Right lobe of liver (tissue), 6 donors: ENCODE results near the gene EXOC4. TPM values are rescaled to one million over a fixed set of nuclear protein-coding genes. Genes with fewer than 3 reads are reported as not detected.
A peak's percentile ranks its signal among the peaks of the same experiment; 100 is the strongest.

ENCODE experiments used
- ATAC-seq, 4 donors: fragments of 200-7000 bp; cut with Tn5 transposase; one replicate each; pipeline ENCODE4 v1.9.1; 2020; ENCODE audit warnings: mild to moderate bottlenecking in 4 of 4, moderate library complexity in 4 of 4
- DNase-seq, 3 donors: peaks; one replicate each; pipeline ENCODE4 v3.0.0-alpha.2; 2020
- H3K27ac ChIP-seq, 3 donors: fragments of 200-600 bp; one replicate each; pipeline ENCODE4 v1.8.0; 2022
- H3K27me3 ChIP-seq, 2 donors: fragments of 200-600 bp; one replicate each; pipeline ENCODE4 v1.8.0; 2022
- H3K36me3 ChIP-seq, 4 donors: fragments of 200-600 bp; sonication (generic) in 1 of 4; one replicate each; pipeline versions ENCODE4 v1.5.1 to v1.8.0; 2017 to 2022; ENCODE audit warnings: control low read depth in 1 of 4
- H3K4me1 ChIP-seq, 4 donors: fragments of 200-600 bp; sonication (generic) in 1 of 4; one replicate each; pipeline versions ENCODE4 v1.5.1 to v1.8.0; 2017 to 2022; ENCODE audit warnings: control low read depth in 1 of 4
- H3K4me3 ChIP-seq, 3 donors: fragments of 200-600 bp; one replicate each; pipeline ENCODE4 v1.8.0; 2022
- H3K9me3 ChIP-seq, 4 donors: fragments of 200-600 bp; sonication (generic) in 1 of 4; one replicate each; pipeline versions ENCODE4 v1.5.1 to v1.8.0; 2017 to 2022; ENCODE audit warnings: control low read depth in 1 of 4
- POLR2A ChIP-seq: fragments of 450-650 bp; IDR thresholded peaks from one replicate; pipeline ENCODE4 v1.6.1; 2017; ENCODE audit warnings: antibody characterized with exemption, mild to moderate bottlenecking
- WGBS: methylation state at CpG from one replicate; pipeline ENCODE4 v1.1.6; 2018; ENCODE audit warnings: low coverage, low lambda C conversion rate; ENCODE audit not compliant: insufficient coverage; ENCODE audit errors: missing lambda C conversion rate; 5-methylcytosine and 5-hydroxymethylcytosine counted together
- intact Hi-C, 2 donors: fragments of 100-400 bp; cut with DNase I; formaldehyde crosslinking; loops; one replicate each; pipeline versions ENCODE4 v1.11.2 to v1.14.1; 2022
- total RNA-seq, 6 experiments: library from RNA; depleted of rRNA in 2 of 6; stranded (reverse); fragments of >200 nt in 2 of 6; fragmentation: NEBNext Ultra II Directional in 3 of 6; extraction: Animal tissue kit (Norgen Biotek cat#: 25700) in 3 of 6; gene quantifications; one replicate each; pipeline versions ENCODE4 v1.1.0 to v1.2.4, GENCODE V29; 2016 to 2023
- TF ChIP-seq, protein P1 (sequence below), 4 donors: fragments of 200-600 bp in 3 of 4; fragments of 450-650 bp in 1 of 4; IDR thresholded peaks; one replicate each; pipeline versions ENCODE4 v1.5.1 to v1.8.0; 2016 to 2022; ENCODE audit warnings: antibody characterized with exemption in 4 of 4, mild to moderate bottlenecking in 2 of 4
- donor health status: DM: no; HTN: yes; CAD: no.
- donor health status: DM: no; HTN: no; CAD: no.
- donor health status: DM: no; HTN: no; CAD: no.
- donor health status: DM: no; HTN: yes; CAD: no.
- donor health status: DM: no; HTN: yes; CAD: no.

The EXOC4 gene
- total RNA-seq, 6 experiments from 2014 or later = 23.7 to 33.5 (median 30.0) TPM

DNA sequence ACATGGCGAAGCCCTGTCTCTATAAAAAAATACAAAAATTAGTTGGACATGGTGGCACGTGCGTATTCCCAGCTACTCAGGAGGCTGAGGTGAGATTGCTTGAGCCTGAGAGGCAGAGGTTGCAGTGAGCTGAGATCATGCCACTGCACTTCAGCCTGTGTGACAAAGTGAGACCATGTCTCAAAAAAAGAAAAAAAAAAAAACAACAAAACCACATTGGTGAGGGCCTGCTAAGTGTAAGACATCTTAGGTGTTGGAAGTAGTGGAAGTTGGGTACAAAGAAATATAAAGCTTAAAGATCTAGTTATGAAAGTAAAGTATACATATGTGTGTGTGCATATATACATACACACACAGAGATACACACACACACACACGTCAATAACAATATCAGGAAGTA lies 228.0 kb downstream of the EXOC4 start:
- WGBS = 73% methylated on average over 3 of the region's 4 CpGs
- no peak for TF ChIP-seq POLR2A
- TF ChIP-seq, protein P1, sequence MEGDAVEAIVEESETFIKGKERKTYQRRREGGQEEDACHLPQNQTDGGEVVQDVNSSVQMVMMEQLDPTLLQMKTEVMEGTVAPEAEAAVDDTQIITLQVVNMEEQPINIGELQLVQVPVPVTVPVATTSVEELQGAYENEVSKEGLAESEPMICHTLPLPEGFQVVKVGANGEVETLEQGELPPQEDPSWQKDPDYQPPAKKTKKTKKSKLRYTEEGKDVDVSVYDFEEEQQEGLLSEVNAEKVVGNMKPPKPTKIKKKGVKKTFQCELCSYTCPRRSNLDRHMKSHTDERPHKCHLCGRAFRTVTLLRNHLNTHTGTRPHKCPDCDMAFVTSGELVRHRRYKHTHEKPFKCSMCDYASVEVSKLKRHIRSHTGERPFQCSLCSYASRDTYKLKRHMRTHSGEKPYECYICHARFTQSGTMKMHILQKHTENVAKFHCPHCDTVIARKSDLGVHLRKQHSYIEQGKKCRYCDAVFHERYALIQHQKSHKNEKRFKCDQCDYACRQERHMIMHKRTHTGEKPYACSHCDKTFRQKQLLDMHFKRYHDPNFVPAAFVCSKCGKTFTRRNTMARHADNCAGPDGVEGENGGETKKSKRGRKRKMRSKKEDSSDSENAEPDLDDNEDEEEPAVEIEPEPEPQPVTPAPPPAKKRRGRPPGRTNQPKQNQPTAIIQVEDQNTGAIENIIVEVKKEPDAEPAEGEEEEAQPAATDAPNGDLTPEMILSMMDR (IDR thresholded peaks at IDR 0.05) = no peak
- Histone ChIP-seq H3K27ac (no peak overlapping the region), H3K4me1 (no peaks in the 10 kb centered on the region), H3K36me3 (peaks cover 0 to 7% (median 0%) of the 10 kb centered on the region in 4 donors), H3K9me3 (no peaks in the 10 kb centered on the region), H3K27me3 (no peaks in the 10 kb centered on the region), H3K4me3 (no peak overlapping the region)
- DNase-seq = no peak
- ATAC-seq = no peak
- intact Hi-C loops = no loop called here

DNA sequence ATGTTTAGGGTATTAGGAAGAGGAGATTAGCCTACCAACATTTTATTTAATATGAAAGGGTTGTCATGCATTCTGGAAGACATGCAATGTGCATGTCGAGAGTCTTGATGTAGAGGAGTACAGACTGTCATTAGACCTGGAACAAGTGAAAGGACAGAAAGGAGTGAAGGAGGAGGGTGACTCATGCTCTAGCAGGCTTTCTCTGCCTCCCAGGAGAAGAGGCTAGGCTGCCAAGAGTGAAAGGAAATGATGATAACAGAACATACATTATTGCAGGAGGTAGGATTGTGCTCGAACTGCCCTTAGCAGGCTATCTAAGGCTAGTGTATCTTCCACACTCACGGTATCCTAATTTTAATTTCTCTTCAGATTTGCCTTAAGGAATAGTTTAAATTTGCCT lies 228.8 kb downstream of the EXOC4 start:
- intact Hi-C loops = no loop called here
- H3K9me3 ChIP-seq = no peaks in the 10 kb centered on the region
- H3K27me3 ChIP-seq = no peaks in the 10 kb centered on the region
- ATAC-seq = no peak
- H3K27ac ChIP-seq = no peak overlapping the region
- no peak for TF ChIP-seq POLR2A
- TF ChIP-seq, protein P1 (IDR thresholded peaks at IDR 0.05) = no peak
- no peak for DNase-seq
- no peak overlapping the region for H3K4me3 ChIP-seq
- 90% methylated on average over 3 of the region's 3 CpGs for WGBS
- no peaks in the 10 kb centered on the region for H3K4me1 ChIP-seq
- peaks cover 0 to 7% (median 0%) of the 10 kb centered on the region in 4 donors for H3K36me3 ChIP-seq

DNA sequence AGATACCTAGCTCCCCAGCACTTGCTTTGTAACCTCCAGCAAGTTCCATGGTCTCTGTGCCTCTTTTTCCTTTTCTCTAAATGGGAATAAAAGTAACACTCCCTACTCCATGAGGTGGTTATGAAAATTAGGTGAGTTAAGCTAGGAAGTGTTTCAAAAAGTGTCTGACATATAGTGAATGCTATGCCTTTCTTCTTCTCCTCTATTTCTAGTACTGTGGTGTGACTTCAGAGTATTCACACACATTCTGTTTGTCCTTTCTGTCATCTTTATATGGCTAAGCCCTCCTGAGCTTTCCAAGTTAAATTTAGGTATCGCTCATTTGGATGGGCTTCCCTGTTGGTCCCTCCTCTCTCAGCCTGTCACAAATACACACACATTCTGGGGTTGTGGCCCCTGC lies 229.7 kb downstream of the EXOC4 start:
- Histone ChIP-seq H3K4me1 (no peaks in the 10 kb centered on the region), H3K4me3 (no peak overlapping the region), H3K27ac (no peak overlapping the region), H3K27me3 (no peaks in the 10 kb centered on the region), H3K36me3 (peaks cover 0 to 7% (median 0%) of the 10 kb centered on the region in 4 donors), H3K9me3 (no peaks in the 10 kb centered on the region)
- ATAC-seq (no peak), DNase-seq (no peak)
- intact Hi-C loops = no loop called here
- TF ChIP-seq, protein P1 (IDR thresholded peaks at IDR 0.05) = no peak
- no peak for TF ChIP-seq POLR2A
- 100% methylated on average over 1 of the region's 1 CpG for WGBS

- H3K27me3 ChIP-seq = no peaks in the 10 kb centered on the region
- ATAC-seq (peak in 1 of 4 donors; percentile 12), DNase-seq (no peak)
- no peak for TF ChIP-seq POLR2A
- TF ChIP-seq, protein P1 (IDR thresholded peaks at IDR 0.05) = no peak
- H3K27ac ChIP-seq = no peak overlapping the region
- no peaks in the 10 kb centered on the region for H3K9me3 ChIP-seq
- H3K36me3 ChIP-seq = peaks cover 0 to 7% (median 0%) of the 10 kb centered on the region in 4 donors
- intact Hi-C loops = no loop called here
- H3K4me1 ChIP-seq = no peaks in the 10 kb centered on the region
- 100% methylated on average over 1 of the region's 2 CpGs for WGBS
- H3K4me3 ChIP-seq = no peak overlapping the region
Observed at GRCh38 chr7:133484086-133484485, 231.2 kb downstream of the EXOC4 start.

DNA sequence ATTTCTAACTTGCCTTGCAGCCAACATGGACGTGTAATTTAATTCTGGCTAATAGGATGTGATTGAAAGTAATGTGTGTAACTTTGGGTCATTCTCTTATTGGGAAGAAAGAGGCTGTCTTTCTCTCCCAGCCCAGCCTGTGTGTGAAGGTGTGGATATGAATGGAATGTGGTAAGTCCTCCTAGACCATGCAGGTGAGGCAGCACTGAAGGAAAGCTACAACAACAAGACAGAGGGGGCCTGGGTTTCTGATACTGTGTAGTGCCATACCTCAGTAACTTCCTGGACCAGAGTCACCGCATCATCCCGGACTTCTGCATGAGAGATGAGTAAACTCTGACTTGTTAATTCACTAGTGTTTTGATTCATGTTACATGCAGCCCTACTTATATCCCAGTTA lies 237.0 kb downstream of the EXOC4 start:
- Histone ChIP-seq H3K27ac (no peak overlapping the region), H3K27me3 (no peaks in the 10 kb centered on the region), H3K4me1 (no peaks in the 10 kb centered on the region), H3K9me3 (no peaks in the 10 kb centered on the region), H3K36me3 (no peaks in the 10 kb centered on the region), H3K4me3 (no peak overlapping the region)
- ATAC-seq (no peak), DNase-seq (no peak)
- 86% methylated on average over 1 of the region's 3 CpGs for WGBS
- intact Hi-C loops = no loop called here
- no peak for TF ChIP-seq POLR2A
- TF ChIP-seq, protein P1 (IDR thresholded peaks at IDR 0.05) = no peak
